Kidney glomerular epithelial cell (primary cell): ENCODE results near the gene CTAGE4.
"Not testable (repeated sequence)": the region's sequence is repeated elsewhere in the genome, so short reads cannot be mapped to it uniquely, and the experiment has no call there.

Experiments
- DNase-seq: peaks from one replicate; lab custom pipeline; 2025; lab: John Stamatoyannopoulos, UW

CTAGE4 gene, protein sequence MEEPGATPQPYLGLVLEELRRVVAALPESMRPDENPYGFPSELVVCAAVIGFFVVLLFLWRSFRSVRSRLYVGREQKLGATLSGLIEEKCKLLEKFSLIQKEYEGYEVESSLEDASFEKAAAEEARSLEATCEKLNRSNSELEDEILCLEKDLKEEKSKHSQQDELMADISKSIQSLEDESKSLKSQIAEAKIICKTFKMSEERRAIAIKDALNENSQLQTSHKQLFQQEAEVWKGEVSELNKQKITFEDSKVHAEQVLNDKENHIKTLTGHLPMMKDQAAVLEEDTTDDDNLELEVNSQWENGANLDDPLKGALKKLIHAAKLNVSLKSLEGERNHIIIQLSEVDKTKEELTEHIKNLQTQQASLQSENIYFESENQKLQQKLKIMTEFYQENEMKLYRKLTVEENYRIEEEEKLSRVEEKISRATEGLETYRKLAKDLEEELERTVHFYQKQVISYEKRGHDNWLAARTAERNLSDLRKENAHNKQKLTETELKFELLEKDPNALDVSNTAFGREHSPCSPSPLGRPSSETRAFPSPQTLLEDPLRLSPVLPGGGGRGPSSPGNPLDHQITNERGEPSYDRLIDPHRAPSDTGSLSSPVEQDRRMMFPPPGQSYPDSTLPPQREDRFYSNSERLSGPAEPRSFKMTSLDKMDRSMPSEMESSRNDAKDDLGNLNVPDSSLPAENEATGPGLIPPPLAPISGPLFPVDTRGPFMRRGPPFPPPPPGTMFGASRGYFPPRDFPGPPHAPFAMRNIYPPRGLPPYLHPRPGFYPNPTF

DNA sequence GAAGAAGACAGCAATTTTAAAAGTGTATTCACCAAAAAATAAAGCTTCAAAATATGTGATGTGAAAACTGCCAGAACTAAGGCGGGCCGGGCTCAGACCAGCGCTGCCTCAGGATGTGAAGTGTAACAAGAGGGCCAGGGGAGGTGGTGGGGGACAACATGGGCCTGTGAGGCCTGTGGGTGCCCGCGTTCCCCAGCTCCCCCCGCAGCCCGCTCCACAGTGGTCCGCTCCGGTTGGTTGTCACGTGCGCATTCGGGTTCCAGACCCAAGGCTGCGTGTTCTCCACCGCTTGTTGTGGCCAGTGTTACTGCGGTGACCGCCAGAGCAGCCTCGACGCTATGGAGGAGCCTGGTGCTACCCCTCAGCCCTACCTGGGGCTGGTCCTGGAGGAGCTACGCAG is at the start of gene CTAGE4:
Gene CTAGE4, plus strand, starts transcription at position 301 of the 400 bp plus-strand sequence. Its CDS starts 38 bp downstream, at position 339.
- not testable (repeated sequence) for DNase-seq

DNA sequence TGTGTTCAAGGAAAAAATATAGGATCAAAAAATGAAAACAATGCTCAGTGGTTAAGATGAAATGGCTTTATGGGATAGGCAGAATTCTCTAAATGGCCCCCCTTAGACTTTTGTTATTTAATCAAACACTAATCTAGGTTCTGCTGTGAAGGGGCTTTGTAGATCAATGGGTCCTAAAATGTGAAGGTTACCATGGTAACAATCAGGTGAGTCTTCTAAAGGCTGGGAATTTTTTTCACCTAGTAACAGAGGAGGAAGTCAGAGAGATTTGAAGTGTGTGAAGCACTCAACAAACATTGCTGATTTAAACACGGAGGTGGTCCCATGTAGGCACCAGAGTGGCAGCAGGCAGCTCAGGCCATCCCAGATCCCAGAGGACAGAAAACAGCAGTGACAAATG is 49.1 kb upstream of the CTAGE4 start:
- no peak for DNase-seq

DNA sequence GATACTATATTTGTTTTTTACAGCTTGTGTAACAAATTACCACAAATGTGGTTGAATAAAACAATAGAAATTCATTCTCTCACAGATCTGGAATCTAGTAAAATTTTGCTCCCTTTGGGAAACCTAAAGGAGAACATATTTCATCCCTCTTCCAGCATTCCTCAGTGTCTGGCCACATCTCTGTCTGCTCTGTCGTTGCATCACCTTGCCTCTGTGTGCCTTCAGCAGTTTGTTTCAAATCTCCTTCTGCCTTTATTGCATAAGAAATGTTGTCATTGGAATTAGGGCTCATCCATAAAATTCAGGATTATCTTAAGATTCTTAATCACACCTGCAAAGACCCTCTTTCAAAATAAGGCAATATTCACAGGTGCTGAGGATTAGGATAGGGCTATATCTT is 45.8 kb upstream of the CTAGE4 start:
- no peak for DNase-seq

DNA sequence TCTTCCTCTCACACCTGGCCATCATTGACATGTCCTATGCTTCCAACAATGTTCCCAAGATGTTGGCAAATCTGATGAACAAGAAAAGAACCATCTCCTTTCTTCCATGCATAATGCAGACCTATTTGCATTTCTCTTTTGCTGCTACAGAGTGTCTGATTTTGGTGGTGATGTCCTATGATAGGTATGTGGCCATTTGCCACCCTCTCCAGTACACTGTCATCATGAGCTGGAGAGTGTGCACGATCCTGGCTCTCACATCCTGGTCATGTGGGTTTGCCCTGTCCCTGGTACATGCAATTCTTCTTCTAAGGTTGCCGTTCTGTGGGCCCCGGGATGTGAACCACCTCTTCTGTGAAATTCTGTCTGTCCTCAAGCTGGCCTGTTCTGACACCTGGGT is 41.1 kb upstream of the CTAGE4 start:
- no peak for DNase-seq

DNA sequence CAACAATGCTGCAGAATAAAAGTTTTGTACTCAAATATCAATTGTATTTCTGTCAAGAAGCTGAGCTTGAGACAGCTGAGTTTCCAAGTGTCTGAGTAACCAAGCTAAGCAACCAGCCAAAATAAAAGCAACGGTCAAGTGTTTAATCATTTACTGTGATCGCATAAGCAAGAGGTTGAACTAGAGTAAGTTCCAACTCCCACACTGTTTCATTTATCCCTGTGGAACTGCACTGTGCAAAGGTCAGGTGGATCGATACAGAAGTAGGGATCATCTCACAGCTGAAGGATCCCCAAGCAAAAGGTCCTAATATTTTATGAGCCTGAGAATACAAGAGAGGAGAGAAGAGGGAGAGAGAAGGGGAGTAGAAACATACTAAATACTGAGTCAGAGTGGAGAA is 38.8 kb upstream of the CTAGE4 start:
- no peak for DNase-seq

DNA sequence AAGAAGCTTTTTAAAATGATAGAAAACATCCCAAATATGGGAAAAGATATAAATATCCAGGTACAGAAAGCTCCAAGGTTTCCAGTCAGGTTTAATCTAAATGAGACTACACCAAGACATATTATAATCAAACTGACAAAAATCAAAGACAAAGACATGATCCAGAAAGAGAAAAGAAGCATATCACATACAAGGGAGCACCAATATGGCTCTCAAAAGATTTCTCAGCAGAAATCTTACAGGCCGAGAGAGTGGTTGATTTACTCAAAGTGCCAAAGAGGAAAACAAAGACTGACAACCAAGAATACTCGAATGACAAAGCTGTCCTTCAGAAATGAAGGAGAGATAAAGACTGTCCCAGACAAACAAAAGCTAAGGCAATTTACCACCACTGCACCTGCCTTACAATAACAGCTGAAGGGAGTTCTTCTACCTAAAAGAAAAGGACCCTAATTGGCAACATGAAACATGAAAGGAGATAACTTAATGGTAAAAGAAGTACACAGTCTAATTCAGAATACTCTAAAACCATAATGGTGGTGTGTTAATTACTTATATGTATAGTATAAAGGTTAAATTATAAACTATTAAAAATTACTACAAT is 34.9 kb upstream of the CTAGE4 start:
- DNase-seq: no peak

DNA sequence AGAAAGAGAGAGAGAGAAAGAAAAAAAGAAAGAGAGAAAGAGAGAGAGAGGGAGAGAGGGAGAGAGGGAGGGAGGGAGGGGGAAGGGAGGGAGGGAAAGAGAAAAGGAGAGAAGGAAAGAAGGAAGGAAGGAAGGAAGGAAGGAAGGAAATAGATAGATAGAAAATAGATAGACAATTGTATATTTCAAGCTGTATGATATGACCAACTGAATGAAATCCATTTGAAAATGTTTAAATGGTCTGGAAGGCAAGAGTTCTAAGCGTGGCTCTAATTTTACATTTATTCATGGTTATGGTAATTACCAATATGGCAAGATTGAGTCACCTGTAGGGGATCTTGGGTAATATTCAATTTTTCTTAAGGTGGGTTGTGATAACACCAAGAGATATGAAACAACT is 24.4 kb upstream of the CTAGE4 start:
- DNase-seq: no peak

DNA sequence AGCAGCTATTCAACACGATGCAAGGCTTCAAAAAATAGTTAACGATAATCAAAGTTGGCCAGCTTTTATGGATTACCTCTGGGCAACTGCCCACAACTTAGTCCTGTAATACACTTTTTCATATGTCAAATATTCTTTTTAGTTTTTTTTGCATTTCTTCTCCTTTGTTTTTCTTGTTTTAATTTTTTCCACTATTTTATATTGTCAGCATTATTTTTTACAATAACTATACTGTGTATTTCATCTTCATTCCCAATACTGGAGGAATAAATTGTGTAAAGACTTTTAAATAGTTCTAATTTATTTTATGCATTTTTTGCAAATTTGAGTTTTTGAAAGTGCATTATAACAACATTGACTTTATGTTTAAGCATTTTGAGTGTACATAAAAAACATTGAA is 18.5 kb upstream of the CTAGE4 start:
- no peak for DNase-seq

DNA sequence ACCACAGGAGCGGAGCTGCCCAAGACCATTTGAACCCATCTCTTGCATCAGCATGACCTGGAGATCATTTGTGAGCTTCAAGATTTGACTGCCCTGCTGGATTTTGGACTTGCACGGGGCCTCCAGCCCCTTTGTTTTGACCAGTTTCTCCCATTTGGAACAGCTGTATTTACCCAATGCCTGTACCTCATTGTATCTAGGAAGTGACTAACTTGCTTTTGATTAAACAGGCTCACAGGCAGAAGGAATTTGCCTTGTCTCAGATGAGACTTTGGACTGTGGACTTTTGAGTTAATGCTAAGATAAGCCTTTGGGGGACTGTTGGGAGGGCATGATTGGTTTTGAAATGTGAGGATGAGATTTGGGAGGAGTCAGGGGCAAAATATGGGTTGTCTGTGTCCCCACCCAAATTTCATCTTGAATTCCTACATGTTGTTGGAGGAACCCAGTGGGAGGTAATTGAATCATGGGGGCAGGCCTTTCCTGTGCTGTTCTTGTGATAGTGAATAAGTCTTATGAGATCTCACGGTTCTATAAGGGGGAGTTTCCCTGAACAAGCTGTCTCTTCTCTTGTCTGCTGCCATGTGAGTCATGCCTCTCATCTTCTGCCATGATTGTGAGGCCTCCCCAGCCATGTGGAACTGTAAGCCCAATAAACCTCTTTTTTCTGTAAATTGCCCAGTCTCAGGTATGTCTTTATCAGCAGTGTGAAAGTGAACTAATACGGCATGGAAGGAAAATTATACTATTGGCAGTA is 11.5 kb upstream of the CTAGE4 start:
- not testable (repeated sequence) for DNase-seq

DNA sequence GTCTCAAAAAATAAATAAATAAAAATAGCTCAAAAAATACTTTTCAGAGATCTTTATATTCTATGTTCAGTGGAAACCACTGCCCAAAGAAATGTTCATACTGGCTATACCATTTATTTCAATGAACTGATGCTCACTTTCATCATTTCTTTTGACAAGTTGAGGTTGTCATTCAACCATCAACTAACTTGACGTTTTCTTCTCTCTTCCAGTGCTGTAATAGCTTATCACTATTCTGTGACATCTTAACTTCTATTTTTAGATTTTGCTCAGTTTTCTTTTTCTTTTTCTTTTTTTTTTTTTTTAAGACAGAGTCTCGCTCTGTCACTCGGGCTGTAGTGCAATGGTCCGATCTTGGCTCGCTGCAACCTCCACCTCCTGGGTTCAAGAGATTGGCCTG is 8.7 kb upstream of the CTAGE4 start:
- DNase-seq: no peak

DNA sequence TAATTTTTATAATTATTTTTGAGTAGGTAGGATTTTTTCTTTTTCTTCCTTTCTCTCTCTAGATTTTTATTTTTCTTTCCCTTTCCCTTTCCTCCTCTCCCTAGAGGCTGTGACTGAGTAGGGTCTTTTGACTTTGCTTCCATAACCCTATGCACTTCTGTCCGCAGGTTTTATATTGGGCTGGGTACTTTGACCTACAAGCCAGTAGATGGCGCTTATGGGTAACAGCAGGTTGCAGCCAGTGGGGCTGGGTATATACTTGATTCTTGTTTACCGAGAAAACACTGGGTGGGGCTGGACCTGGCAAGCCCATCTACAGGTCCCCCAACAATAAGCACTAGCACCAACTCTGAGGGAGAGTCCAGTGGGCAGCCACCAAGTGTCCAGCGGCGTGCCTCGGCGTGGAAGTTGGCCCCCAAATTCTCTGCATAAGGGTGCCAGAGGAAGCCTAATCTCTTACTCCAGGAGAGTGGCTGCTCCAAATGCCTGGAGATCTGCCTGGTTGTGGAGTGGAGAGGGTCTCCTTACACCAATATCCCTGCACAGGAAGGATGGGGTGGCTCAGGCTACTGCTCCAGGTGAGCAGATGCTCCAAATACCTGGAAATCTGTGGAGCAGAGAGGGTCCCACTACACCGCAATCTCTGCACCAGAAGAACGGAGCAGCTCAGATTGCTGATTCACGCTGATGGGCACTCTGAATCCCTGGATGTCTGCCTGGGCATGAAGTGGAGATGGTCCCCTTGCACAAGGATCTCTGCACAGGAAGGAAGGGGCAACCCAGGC is 4.7 kb upstream of the CTAGE4 start:
- DNase-seq: not testable (repeated sequence)

DNA sequence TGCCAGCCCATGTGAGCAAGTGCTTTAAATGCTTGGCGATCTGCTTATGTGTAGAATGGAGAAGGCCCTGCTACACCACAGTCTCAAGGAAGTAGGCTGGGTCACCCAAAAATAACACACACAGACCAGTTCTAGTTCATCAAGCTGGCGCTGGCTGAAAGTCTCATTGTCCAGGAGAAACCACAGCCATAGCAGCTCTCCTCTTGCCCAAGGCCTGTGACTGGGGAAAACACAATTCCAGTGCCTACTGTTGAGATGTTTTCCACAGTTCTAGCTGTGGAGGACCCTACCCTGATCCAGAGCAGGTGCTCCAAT is 4.1 kb upstream of the CTAGE4 start:
- DNase-seq: not testable (repeated sequence)

DNA sequence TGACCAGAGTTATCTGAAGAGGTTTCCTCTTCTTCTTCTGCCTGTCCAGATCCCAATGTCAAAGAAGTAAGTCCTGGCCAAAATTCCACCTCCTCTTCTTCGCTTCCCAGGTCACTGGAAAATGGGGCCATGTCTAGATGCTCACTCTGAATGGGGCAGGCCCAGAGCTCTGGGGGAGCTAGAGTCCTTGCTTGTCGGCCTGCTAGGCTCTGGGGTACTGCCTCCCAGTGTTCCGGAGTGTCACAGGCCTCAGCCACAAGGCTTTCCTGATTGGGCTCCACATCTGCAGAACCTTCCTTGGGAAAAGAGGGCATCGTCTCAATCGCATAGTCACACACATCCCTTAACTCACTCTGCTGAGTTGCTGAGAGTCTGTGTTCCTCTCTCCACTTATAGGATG is 4.6 kb downstream of the CTAGE4 start:
- not testable (repeated sequence) for DNase-seq

DNA sequence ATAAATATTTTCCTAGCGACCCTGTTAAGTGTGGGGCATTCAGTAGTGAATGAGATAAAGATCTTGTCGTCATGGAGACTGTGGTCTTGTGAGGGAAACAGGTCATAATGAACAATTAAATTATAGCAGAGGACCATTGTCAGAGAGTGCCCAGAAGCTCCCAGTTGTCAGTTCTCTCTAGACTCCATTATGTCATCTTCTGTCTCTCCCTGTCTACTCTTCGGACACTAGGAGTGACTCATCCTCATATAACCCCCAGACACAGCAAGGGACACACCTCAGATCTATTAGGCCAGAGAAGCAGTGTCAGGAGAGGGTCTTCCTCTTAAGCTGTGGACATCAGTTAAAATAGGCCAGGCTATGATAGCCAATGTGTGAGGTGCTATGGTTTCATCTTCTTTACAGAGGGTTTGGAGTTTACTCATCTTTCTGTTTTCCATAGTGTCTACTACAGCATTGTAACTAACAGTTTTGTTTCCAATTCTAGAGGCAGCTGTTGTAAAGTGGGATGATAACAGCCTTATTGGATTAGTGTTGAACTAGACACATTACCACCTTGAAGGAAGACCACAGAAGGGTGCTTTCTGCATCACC is 5.4 kb downstream of the CTAGE4 start:
- DNase-seq: not testable (repeated sequence)

DNA sequence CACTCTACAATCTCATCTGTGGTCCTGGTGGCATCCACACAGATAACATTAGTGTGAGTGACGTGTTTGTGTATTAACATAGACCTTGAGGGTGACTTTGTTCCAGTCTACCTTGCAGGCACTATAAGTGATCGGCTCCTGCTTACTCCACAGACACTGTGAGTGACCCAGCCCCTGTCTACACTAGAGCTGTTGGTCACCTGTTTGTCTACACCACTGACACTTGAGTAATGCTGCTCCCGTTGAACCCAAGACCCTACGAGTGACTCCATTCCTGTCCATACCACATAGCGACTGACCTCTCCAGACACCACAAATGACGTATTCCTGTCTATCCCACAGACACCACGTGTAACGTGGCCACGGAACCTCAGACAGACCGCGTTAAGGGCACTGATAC is 10.5 kb downstream of the CTAGE4 start:
- not testable (repeated sequence) for DNase-seq

DNA sequence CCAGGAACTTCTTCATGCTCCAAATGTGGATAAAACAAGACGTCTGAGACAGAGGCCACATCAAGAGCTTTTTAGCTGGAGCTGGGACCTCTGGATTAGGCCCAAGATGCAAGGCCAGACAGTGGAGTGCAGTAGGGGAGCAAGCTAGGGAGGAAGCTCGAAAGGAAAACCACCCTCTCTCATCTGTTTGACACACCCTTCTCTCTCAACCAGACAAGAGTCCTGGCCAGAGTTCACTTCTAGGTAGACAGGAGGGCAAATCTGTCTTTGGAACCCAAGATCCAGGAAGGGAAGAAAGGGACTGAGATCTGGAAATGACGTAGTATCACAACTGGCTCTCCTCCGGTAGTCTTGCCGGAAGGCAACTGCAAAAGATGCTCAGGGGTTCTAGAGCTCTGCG is 11.2 kb downstream of the CTAGE4 start:
- not testable (repeated sequence) for DNase-seq

DNA sequence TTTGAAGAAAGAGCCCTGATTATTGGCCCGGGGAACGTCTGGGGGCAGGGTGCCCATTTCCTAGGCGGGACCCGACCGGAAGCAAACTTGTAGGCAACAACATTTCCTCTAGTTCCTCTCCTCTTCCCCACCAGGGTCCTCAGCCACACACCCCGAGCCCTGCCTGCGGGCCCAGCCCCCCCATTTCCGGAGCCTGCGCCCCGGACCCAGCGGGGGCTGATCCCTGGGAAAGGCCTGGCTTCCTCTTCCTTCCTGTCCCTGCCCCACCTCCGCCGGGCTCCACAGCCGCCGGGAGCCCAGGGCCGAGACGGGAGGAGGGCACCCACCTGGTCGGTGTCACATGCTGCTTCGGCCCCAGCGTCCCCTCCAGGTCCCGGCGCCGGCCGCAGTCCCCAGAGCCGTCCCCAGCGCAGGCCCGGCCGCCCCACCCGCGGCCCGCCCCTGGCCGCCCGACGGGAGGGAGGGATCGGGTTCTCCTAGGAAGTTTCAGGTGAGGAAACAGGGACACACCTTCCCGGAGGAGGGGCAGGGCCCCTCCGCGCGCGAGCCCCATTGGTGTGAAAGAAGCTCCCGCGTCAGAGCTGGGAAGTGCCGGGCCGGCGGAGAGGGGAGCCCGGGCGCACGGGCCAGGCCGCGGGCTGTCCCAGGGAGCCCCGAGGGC is 12.1 kb downstream of the CTAGE4 start, which contains the start of gene ARHGEF35:
Gene ARHGEF35, minus strand, starts transcription at position 622 of the 661 bp plus-strand sequence. CDS start 7,450 bp downstream, outside the sequence.
- DNase-seq: not testable (repeated sequence)

DNA sequence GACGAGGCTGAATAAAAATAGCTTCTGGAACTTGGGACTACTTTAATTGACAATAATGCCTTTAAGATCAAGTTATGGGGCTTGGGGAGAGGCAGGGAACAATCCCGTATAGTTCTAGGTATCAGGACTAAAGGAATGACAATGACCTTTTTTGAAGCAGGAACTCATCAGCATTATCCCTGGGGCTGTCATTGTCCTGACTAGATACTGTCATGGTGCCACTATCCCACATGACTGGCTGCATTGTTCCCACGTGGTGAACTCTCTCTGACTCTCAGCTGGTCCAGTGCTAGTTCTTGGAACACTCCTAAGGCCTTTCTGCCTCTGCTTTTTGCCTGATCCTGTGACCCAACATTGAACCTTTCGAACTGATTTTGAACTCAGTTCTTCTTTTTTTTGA is 15.7 kb downstream of the CTAGE4 start:
- DNase-seq: not testable (repeated sequence)

DNA sequence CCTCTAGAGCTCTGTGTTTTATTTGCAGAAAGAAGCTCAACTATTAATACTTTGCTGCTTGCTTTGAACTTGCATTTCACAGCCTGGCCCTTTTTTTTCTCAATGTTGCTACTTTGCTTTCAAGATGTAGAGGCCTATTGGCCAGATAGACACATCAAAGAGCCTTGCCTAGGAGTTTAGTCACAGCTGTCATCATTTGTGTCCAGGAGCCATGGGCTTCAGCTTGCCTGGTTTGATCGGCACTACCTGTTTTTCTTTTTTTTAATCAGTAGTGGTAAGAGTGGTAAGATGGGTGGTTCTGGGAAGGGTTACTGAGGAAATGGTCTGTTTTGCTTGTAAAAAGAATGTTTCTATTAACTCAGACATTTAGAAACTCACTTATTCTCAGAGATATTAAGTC is 18.7 kb downstream of the CTAGE4 start:
- not testable (repeated sequence) for DNase-seq

DNA sequence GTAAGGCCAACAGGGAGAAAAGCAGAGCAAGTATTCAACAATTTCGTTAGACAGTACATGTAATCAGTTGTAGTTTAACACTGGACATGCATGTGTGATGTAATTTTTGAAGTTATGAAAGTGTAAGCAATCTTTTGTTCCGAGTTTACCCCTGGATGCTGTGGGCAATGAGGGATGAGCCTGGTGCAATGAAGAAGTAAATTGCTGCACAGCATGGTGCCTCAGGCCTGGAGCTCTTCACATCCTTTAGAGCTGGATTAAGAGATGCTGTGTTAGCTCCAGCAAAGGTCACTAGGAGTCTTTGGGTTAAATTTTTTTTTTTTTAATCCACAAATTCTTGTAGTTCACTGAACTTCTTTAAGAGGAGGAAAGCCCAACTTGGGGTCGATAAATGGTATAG is 19.8 kb downstream of the CTAGE4 start:
- not testable (repeated sequence) for DNase-seq
